Nephron progenitor cell (in vitro differentiated cells): ENCODE results near the gene ZBTB8A.
A peak's percentile ranks its signal among the peaks of the same experiment; 100 is the strongest.
"Not testable (repeated sequence)": the region's sequence is repeated elsewhere in the genome, so short reads cannot be mapped to it uniquely, and the experiment has no call there.

Experiments used
- DNase-seq: peaks from one replicate; pipeline ENCODE4 v3.0.0; 2021
- H3K27ac Mint-ChIP-seq: 2 replicates; pipeline ENCODE4 v1.8.0; 2021; ENCODE audit warnings: mild to moderate bottlenecking, moderate library complexity, mixed read lengths
- H3K27me3 Mint-ChIP-seq: 2 replicates; pipeline ENCODE4 v1.8.0; 2021; ENCODE audit warnings: mild to moderate bottlenecking, low read depth, mixed read lengths; ENCODE audit not compliant: poor library complexity
- H3K36me3 Mint-ChIP-seq: 2 replicates; pipeline ENCODE4 v1.8.0; 2021; ENCODE audit warnings: low read depth, mixed read lengths
- H3K4me1 Mint-ChIP-seq: 2 replicates; pipeline ENCODE4 v1.8.0; 2021; ENCODE audit warnings: mixed read lengths
- H3K4me3 Mint-ChIP-seq: 2 replicates; pipeline ENCODE4 v1.8.0; 2021; ENCODE audit warnings: mild to moderate bottlenecking, moderate library complexity, mixed read lengths
- H3K9me3 Mint-ChIP-seq: 2 replicates; pipeline ENCODE4 v1.8.0; 2021; ENCODE audit warnings: mild to moderate bottlenecking, moderate library complexity, mixed read lengths
- CTCF ChIP-seq: fragments of 200-600 bp; sonication (generic); IDR thresholded peaks from 2 replicates; pipeline ENCODE4 v1.5.0; 2021; ENCODE audit warnings: antibody characterized with exemption

The ZBTB8A gene

GRCh38 chr1:32623775-32624174 lies 84.5 kb downstream of the ZBTB8A start:
- H3K9me3 Mint-ChIP-seq, result peaks cover 7% of the 10 kb centered on the region
- H3K4me1 Mint-ChIP-seq, result no peaks in the 10 kb centered on the region
- H3K36me3 Mint-ChIP-seq, result peaks cover 50% of the 10 kb centered on the region
- H3K4me3 Mint-ChIP-seq, result no peak overlapping the region
- no peaks in the 10 kb centered on the region for H3K27me3 Mint-ChIP-seq
- peak overlapping the region; percentile 30 for H3K27ac Mint-ChIP-seq
- no peak for TF ChIP-seq CTCF
- DNase-seq, result no peak

- no peak for TF ChIP-seq CTCF
- no peak overlapping the region for H3K4me3 Mint-ChIP-seq
- peaks cover 2% of the 10 kb centered on the region for H3K27me3 Mint-ChIP-seq
These were observed 86.9 kb downstream of the ZBTB8A start for GRCh38 chr1:32626176-32626575.

GRCh38 chr1:32627596-32628162 lies 88.5 kb downstream of the ZBTB8A start:
- no peak for DNase-seq

More at GRCh38 chr1:32626176-32626575, 86.9 kb downstream of the ZBTB8A start:
- no peak for DNase-seq
- no peaks in the 10 kb centered on the region for H3K9me3 Mint-ChIP-seq
- H3K4me1 Mint-ChIP-seq, result no peaks in the 10 kb centered on the region
- H3K36me3 Mint-ChIP-seq, result peaks cover 49% of the 10 kb centered on the region
- H3K27ac Mint-ChIP-seq, result no peak overlapping the region

GRCh38 chr1:32630173-32630572 lies 90.9 kb downstream of the ZBTB8A start:
- H3K36me3 Mint-ChIP-seq, result peaks cover 53% of the 10 kb centered on the region
- H3K9me3 Mint-ChIP-seq, H3K27me3 Mint-ChIP-seq, H3K4me3 Mint-ChIP-seq, H3K27ac Mint-ChIP-seq, DNase-seq, H3K4me1 Mint-ChIP-seq: not testable (repeated sequence)

More at GRCh38 chr1:32627596-32628162, 88.5 kb downstream of the ZBTB8A start:
- Mint-ChIP-seq H3K4me3 (no peak overlapping the region), H3K9me3 (no peaks in the 10 kb centered on the region), H3K27ac (no peak overlapping the region), H3K27me3 (peaks cover 2% of the 10 kb centered on the region), H3K4me1 (no peaks in the 10 kb centered on the region), H3K36me3 (peaks cover 45% of the 10 kb centered on the region)
- TF ChIP-seq CTCF, result no peak

GRCh38 chr1:32632829-32633228 lies 93.6 kb downstream of the ZBTB8A start:
- Mint-ChIP-seq H3K27me3 (peaks cover 2% of the 10 kb centered on the region), H3K4me3 (no peak overlapping the region), H3K9me3 (no peaks in the 10 kb centered on the region), H3K4me1 (peaks cover 14% of the 10 kb centered on the region), H3K27ac (no peak overlapping the region), H3K36me3 (peaks cover 64% of the 10 kb centered on the region)
- no peak for DNase-seq
- no peak for TF ChIP-seq CTCF

GRCh38 chr1:32635508-32636277 lies 96.5 kb downstream of the ZBTB8A start:
- Mint-ChIP-seq H3K27ac (peak overlapping the region; percentile 80), H3K4me3 (no peak overlapping the region)
- no peak for DNase-seq

More at GRCh38 chr1:32635508-32636277, 96.5 kb downstream of the ZBTB8A start:
- H3K4me1 Mint-ChIP-seq, result peaks cover 14% of the 10 kb centered on the region
- H3K36me3 Mint-ChIP-seq, result peaks cover 50% of the 10 kb centered on the region
- H3K27me3 Mint-ChIP-seq, result no peaks in the 10 kb centered on the region
- no peaks in the 10 kb centered on the region for H3K9me3 Mint-ChIP-seq
- no peak for TF ChIP-seq CTCF
